Measurements from ENCODE around the gene CSTF1.
"Not testable (repeated sequence)": the region's sequence is repeated elsewhere in the genome, so short reads cannot be mapped to it uniquely, and the experiment has no call there.

Gene CSTF1

GRCh38 chr20:56411287-56411686, 18.8 kb downstream of the CSTF1 start:
- not testable (repeated sequence) for DNase-seq

GRCh38 chr20:56411759-56412472, 19.5 kb downstream of the CSTF1 start, which contains the start of gene CASS4:
TSS of gene CASS4 (plus strand) at chr20:56412260. CDS start at chr20:56412459, 199 bp downstream.
- DNase-seq, result no peak

GRCh38 chr20:56412473-56412790, 20.0 kb downstream of the CSTF1 start:
- DNase-seq, result no peak

GRCh38 chr20:56412949-56413348, 20.5 kb downstream of the CSTF1 start:
- DNase-seq, result no peak

- peak; percentile 59 for DNase-seq
These were observed 22.7 kb downstream of the CSTF1 start for GRCh38 chr20:56414842-56415765.

- no peak for DNase-seq
These were observed 25.0 kb downstream of the CSTF1 start for GRCh38 chr20:56417402-56417801.

GRCh38 chr20:56417911-56418310, 25.5 kb downstream of the CSTF1 start:
- DNase-seq, result no peak

GRCh38 chr20:56418385-56418861, 26.0 kb downstream of the CSTF1 start:
- DNase-seq, result no peak

- no peak for DNase-seq
These were observed 27.6 kb downstream of the CSTF1 start for GRCh38 chr20:56420028-56420427.

- DNase-seq, result no peak
These were observed 28.7 kb downstream of the CSTF1 start for GRCh38 chr20:56420940-56421688.

GRCh38 chr20:56422076-56422823, 29.8 kb downstream of the CSTF1 start:
- DNase-seq, result no peak

GRCh38 chr20:56422824-56423189, 30.4 kb downstream of the CSTF1 start:
- DNase-seq, result no peak

- no peak for DNase-seq
These were observed 30.8 kb downstream of the CSTF1 start for GRCh38 chr20:56423211-56423610.

- no peak for DNase-seq
These were observed 31.4 kb downstream of the CSTF1 start for GRCh38 chr20:56423886-56424285.

- no peak for DNase-seq
These were observed 32.5 kb downstream of the CSTF1 start for GRCh38 chr20:56424931-56425330.

- no peak for DNase-seq
These were observed 33.6 kb downstream of the CSTF1 start for GRCh38 chr20:56426026-56426425.

GRCh38 chr20:56426926-56427325, 34.5 kb downstream of the CSTF1 start:
- no peak for DNase-seq

- no peak for DNase-seq
These were observed 35.4 kb downstream of the CSTF1 start for GRCh38 chr20:56427797-56428196.

GRCh38 chr20:56428410-56428809, 36.0 kb downstream of the CSTF1 start:
- no peak for DNase-seq

- no peak for DNase-seq
These were observed 36.4 kb downstream of the CSTF1 start for GRCh38 chr20:56428881-56429280.

GRCh38 chr20:56429502-56429901, 37.1 kb downstream of the CSTF1 start:
- DNase-seq, result peak; percentile 58

GRCh38 chr20:56429941-56430340, 37.5 kb downstream of the CSTF1 start:
- no peak for DNase-seq

- DNase-seq, result no peak
These were observed 38.0 kb downstream of the CSTF1 start for GRCh38 chr20:56430461-56430860.

All from activated T-cell treated with anti-CD3 and anti-CD28 coated beads for 4 hours (primary cell).